Airway epithelial cell (primary cell): ENCODE data around the gene RASL10A. TPM values are rescaled to one million over a fixed set of nuclear protein-coding genes. Genes with fewer than 3 reads are reported as not detected.

Source experiments
- total RNA-seq: library from RNA; depleted of rRNA; stranded (reverse); fragments of >200 nt; gene quantifications from 2 replicates; pipeline ENCODE4 v1.2.3, GENCODE V29; 2015

RASL10A gene, protein sequence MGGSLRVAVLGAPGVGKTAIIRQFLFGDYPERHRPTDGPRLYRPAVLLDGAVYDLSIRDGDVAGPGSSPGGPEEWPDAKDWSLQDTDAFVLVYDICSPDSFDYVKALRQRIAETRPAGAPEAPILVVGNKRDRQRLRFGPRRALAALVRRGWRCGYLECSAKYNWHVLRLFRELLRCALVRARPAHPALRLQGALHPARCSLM
- total RNA-seq: not detected in 2 replicates

GRCh38 chr22:29315286-29316140 lies at the start of gene RASL10A:
Gene RASL10A, minus strand, starts transcription at chr22:29315697. Its CDS starts 451 bp downstream, at chr22:29315246.

DNA sequence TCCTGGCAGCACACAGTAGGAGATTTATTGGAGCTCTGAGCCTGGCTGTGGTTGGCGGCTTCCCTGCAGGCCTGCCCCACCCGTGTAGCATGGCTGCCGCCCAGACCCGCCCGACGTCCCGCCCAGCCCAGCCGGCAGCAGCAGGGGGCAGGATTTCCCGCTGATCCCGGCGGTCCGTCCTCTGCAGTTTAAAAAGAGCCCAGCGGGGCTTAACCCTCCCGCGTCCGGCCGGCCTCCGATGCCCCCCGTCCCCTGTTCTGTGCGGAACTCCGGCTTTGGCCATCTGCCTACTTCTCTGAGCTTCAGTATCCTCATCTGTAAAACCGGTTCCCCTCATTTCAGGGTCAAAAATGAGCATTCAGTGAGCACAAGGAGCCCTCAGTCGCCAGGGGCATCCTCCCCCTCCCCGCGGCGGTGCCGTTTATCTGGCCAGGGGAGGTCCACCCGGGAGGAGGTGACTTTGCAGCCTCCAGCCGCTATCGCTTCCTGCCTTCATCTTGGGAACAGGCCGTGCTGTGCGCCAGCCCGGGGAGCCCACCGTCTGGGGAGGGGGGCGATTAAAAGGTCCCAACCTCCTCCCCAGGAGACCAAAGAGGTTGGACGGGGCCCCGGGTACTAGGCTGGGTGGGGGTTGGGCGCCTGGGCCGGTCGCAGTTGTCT lies 9.2 kb downstream of the RASL10A start, which contains the start of gene GAS2L1:
Gene GAS2L1, plus strand, starts transcription at position 476 of the 660 bp plus-strand sequence. CDS start 1,456 bp downstream, outside the sequence.

DNA sequence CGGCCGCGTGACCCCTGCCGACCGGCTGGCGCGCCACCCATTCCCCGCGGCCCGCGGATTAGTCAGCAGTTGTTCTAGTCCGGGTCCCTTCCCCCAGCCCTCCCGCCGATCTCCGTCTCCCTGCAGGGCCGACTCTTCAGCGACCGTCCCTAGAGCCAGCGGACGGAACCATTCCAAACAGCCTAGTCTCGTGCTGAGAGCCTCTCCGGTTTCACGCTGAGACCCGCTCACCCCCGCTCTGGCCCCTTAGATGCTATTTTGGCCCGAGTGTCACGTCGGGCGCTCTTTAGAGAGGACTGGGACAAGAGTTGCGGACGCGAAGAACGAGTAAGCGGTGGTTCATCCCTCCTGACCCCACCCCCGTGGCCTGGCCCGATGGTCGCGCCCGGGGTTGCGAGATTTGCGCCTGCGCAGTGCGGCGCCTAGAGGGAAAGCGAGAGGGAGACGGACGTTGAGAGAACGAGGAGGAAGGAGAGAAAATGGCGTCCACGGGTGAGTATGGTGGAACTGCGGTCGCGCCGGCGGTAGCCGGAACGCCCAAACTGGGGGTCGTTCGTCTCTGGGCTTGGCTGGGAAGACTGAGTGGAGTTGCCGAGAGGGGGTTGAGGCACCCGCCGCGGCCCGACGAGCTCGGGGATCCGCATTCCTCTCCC lies 47.5 kb downstream of the RASL10A start, which contains the start of the genes EWSR1 and RHBDD3:
Gene EWSR1, plus strand, starts transcription at position 411 of the 653 bp plus-strand sequence. Its CDS starts 69 bp downstream, at position 480.
Gene RHBDD3, minus strand, starts transcription at position 124 of the 653 bp plus-strand sequence. CDS start 2,355 bp downstream, outside the sequence.

Other genes starting within 250 kb of the RASL10A start
- 16.2 and 30.4 TPM in 2 replicates for gene KREMEN1, start 242.7 kb downstream of the RASL10A start, total RNA-seq
- gene EMID1, start 109.8 kb downstream of the RASL10A start, total RNA-seq: 0.14 and 0.51 TPM in 2 replicates
- gene RHBDD3, start 47.7 kb downstream of the RASL10A start, total RNA-seq: 24.5 and 29.8 TPM in 2 replicates
- gene EWSR1, start 47.4 kb downstream of the RASL10A start, total RNA-seq: 195 and 260 TPM in 2 replicates
- 25.3 and 29.8 TPM in 2 replicates for gene GAS2L1, start 9.0 kb downstream of the RASL10A start, total RNA-seq
- 112 and 129 TPM in 2 replicates for gene AP1B1, start 72.9 kb upstream of the RASL10A start, total RNA-seq
- not detected in 2 replicates for gene RFPL1, start 122.9 kb upstream of the RASL10A start, total RNA-seq
- gene NEFH, start 164.5 kb upstream of the RASL10A start, total RNA-seq: 3.6 and 3.7 TPM in 2 replicates
- 35.8 and 41.2 TPM in 2 replicates for gene THOC5, start 238.1 kb upstream of the RASL10A start, total RNA-seq